Breast epithelium (tissue), 3 donors: ENCODE results near the gene ARHGAP10. TPM values are rescaled to one million over a fixed set of nuclear protein-coding genes. Genes with fewer than 3 reads are reported as not detected.

Experiments used
- total RNA-seq, 3 donors: library from RNA; depleted of rRNA; stranded (reverse); fragments of >200 nt; gene quantifications; one replicate each; pipeline ENCODE4 v1.1.0, GENCODE V29; 2016

ARHGAP10 gene
- total RNA-seq, 3 donors from 2014 or later = 49.5 to 138 (median 62.6) TPM

Other genes with a start within 250 kb of the ARHGAP10 start
- 10 to 100 TPM; 21.0 to 32.2 (median 26.9) TPM for gene TMEM184C, start 114.7 kb upstream of the ARHGAP10 start, total RNA-seq
- gene PRMT9, start 47.9 kb upstream of the ARHGAP10 start, total RNA-seq = 10 to 100 TPM in 2 of 3 donors, 1 to 10 TPM in 1; 7.8 to 21.8 (median 10.5) TPM